ENCODE data around the gene BFSP1. TPM values are rescaled to one million over a fixed set of nuclear protein-coding genes. Genes with fewer than 3 reads are reported as not detected.

BFSP1 gene
- total RNA-seq, 1 donor from 2014 or later, result 0.82 TPM

DNA sequence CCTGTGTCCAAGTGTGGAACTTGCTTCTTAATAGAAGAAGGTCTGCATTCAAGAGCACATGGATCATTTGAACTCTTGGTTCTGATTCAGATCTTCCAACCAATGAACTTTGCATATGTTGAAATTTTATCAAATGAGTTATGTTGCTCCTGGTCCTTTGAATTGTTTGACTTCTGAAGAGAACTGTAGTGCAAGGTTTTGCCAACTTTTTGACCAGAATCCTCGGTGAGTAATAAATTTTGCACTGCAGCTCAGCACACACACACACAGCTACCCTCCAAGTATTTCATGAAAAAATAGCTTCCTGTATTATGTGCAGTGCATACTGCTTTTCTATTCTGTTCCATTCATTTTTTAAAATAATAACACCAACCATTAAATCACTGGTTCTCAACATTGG lies 67.5 kb downstream of the BFSP1 start:
- no peaks in the 10 kb centered on the region for H3K36me3 Mint-ChIP-seq (ENCODE audit: low read depth)
- peaks cover 6% of the 10 kb centered on the region for H3K9me3 Mint-ChIP-seq
- DNase-seq (ENCODE audit: low spot score), result no peak
- peaks cover 9% of the 10 kb centered on the region for H3K27me3 Mint-ChIP-seq (ENCODE audit: low read depth)
- H3K4me1 Mint-ChIP-seq (ENCODE audit: low read depth), result peaks cover 2% of the 10 kb centered on the region
- no peak overlapping the region for H3K27ac Mint-ChIP-seq
- intact Hi-C loops (cut with micrococcal nuclease), result no loop called here
- no peak overlapping the region for H3K4me3 Mint-ChIP-seq (ENCODE audit: low read depth)

DNA sequence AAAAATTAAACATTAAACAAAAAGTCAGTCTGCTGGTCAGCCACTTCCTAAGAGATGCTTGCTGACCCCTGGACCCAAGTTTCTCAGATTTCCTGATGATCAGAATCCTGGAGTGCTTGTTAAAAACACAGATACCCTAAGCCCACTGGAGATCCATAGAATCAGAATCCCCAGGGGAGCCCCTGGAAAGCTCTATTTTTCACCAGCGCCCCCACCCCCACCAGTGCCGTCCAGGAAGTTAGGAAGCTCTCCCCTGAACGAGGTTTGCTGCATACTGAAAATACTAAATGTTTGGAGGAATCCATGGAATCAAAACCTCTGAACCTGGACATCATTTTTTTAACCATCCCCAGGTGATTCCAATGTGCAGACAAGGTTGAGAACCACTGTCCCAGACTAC lies 69.2 kb downstream of the BFSP1 start:
- peaks cover 6% of the 10 kb centered on the region for H3K9me3 Mint-ChIP-seq
- intact Hi-C loops (cut with micrococcal nuclease), result no loop called here
- peaks cover 9% of the 10 kb centered on the region for H3K27me3 Mint-ChIP-seq (ENCODE audit: low read depth)
- no peaks in the 10 kb centered on the region for H3K36me3 Mint-ChIP-seq (ENCODE audit: low read depth)
- H3K27ac Mint-ChIP-seq, result no peak overlapping the region
- no peak for DNase-seq (ENCODE audit: low spot score)
- no peak overlapping the region for H3K4me3 Mint-ChIP-seq (ENCODE audit: low read depth)
- H3K4me1 Mint-ChIP-seq (ENCODE audit: low read depth), result peaks cover 2% of the 10 kb centered on the region

DNA sequence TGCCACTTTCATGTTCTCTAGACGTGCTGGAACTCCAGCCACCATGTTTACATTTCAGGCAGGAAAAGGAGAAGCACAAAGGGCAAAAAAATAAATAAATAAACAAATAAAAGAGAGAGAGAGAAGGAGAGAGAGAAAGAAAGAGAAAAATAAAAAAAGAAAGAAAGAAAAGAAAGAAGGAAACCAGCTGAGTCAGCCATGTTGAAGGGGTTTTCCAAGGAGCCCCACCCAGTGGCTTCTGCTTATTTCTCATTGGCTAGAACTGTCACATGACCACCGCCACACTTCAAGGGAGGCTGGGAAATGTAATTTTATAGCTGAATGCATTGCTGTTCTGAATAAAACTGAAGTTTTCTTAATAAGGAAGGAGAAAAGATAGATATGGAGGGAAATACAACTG lies 71.1 kb downstream of the BFSP1 start:
- intact Hi-C loops (cut with micrococcal nuclease), result no loop called here
- no peaks in the 10 kb centered on the region for H3K36me3 Mint-ChIP-seq (ENCODE audit: low read depth)
- no peak for DNase-seq (ENCODE audit: low spot score)
- H3K27ac Mint-ChIP-seq, result no peak overlapping the region
- peaks cover 6% of the 10 kb centered on the region for H3K9me3 Mint-ChIP-seq
- H3K4me1 Mint-ChIP-seq (ENCODE audit: low read depth), result peaks cover 2% of the 10 kb centered on the region
- H3K27me3 Mint-ChIP-seq (ENCODE audit: low read depth), result peaks cover 9% of the 10 kb centered on the region
- H3K4me3 Mint-ChIP-seq (ENCODE audit: low read depth), result no peak overlapping the region

DNA sequence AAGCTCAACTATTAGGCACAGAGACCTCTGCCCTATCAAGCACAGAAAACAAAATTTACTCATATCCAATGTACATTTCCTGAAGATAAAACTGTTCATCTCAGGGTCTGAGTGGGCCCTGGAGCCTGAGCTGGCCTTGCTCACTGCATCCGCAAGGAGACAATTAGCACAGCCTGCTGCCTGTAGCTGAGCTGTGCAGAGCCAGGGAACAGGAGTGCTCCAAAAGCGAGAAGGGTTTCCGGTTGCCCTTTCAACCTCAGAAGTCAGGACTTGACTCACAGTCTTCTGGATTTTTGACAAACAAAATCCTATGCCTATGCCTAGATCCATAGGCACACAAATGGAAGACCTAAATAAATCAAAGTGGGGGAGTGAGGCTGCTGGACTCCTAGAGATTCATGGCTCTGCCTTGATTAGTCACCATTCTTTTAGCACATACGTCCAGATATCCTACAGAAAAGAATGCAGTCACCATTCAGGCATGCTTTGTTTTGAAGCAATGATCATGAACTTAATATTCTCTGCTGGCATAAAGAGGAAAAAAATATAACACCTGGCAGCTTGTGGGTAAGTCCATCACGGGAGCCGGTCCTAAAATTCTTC lies 73.5 kb downstream of the BFSP1 start:
- Mint-ChIP-seq H3K9me3 (peaks cover 6% of the 10 kb centered on the region), H3K4me1 (ENCODE audit: low read depth) (peaks cover 2% of the 10 kb centered on the region), H3K27me3 (ENCODE audit: low read depth) (peaks cover 5% of the 10 kb centered on the region), H3K27ac (no peak overlapping the region), H3K36me3 (ENCODE audit: low read depth) (no peaks in the 10 kb centered on the region), H3K4me3 (ENCODE audit: low read depth) (no peak overlapping the region)
- intact Hi-C loops (cut with micrococcal nuclease), result no loop called here
- no peak for DNase-seq (ENCODE audit: low spot score)

DNA sequence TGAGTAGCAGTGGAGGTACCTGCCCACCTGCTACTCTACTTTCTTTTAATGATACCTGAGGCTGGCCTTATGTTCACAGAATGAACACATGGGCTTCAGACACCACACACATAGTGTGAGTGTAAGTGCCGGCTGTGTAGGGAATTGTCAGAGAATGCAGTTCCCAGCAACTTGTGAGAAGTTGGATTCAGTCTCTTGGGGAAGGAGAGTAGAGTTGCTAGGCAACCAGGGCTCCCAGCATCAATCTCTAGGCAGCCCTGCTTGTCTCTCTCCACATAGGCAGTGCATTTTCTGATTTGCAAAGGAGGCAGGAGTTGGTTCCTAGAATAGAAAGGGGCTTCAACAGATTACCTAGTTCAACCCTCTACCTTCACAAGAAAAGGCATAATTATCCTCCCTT lies 74.1 kb downstream of the BFSP1 start:
- Mint-ChIP-seq H3K27me3 (ENCODE audit: low read depth) (peaks cover 3% of the 10 kb centered on the region), H3K27ac (no peak overlapping the region), H3K4me3 (ENCODE audit: low read depth) (no peak overlapping the region), H3K9me3 (peaks cover 6% of the 10 kb centered on the region), H3K4me1 (ENCODE audit: low read depth) (peaks cover 2% of the 10 kb centered on the region), H3K36me3 (ENCODE audit: low read depth) (no peaks in the 10 kb centered on the region)
- intact Hi-C loops (cut with micrococcal nuclease), result no loop called here
- DNase-seq (ENCODE audit: low spot score), result no peak

DNA sequence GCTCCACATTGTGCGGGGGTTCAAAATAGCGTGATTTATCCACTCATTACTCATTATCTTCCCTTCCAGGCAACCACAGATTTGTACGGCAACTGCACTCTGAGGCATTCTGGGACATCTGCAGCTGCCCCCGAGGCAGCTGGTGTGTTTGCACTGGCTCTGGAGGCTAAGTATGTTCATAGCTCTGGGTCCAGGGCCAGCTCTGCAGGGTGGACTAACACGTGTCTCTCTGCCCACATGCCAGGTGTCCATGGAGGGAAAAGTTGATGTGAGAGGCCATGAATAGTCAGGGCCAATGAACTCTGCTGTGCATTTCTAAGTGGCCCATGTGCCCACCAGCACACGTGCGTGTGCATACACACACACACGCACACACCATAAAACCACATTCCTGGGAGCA lies 74.9 kb downstream of the BFSP1 start:
- Mint-ChIP-seq H3K4me1 (ENCODE audit: low read depth) (peaks cover 2% of the 10 kb centered on the region), H3K27me3 (ENCODE audit: low read depth) (peaks cover 3% of the 10 kb centered on the region), H3K27ac (no peak overlapping the region), H3K4me3 (ENCODE audit: low read depth) (no peak overlapping the region), H3K36me3 (ENCODE audit: low read depth) (no peaks in the 10 kb centered on the region), H3K9me3 (peaks cover 6% of the 10 kb centered on the region)
- intact Hi-C loops (cut with micrococcal nuclease), result no loop called here
- DNase-seq (ENCODE audit: low spot score), result no peak

DNA sequence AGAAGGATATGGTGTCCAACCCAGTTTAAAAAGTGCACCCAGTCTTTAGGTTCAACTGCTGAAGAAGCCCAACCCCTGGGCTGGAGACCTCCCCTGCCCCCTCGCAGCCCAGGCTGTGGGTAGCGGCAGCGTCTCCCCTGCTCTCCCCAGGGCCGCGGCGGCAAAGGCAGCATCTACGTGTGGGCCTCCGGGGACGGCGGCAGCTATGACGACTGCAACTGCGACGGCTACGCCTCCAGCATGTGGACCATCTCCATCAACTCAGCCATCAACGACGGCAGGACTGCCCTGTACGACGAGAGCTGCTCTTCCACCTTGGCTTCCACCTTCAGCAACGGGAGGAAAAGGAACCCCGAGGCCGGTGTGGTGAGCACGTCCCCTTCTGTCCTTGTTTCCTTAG lies 77.6 kb downstream of the BFSP1 start:
- no peaks in the 10 kb centered on the region for H3K9me3 Mint-ChIP-seq
- intact Hi-C loops (cut with micrococcal nuclease), result no loop called here
- no peaks in the 10 kb centered on the region for H3K4me1 Mint-ChIP-seq (ENCODE audit: low read depth)
- no peak for DNase-seq (ENCODE audit: low spot score)
- no peak overlapping the region for H3K4me3 Mint-ChIP-seq (ENCODE audit: low read depth)
- H3K27ac Mint-ChIP-seq, result no peak overlapping the region
- no peaks in the 10 kb centered on the region for H3K36me3 Mint-ChIP-seq (ENCODE audit: low read depth)
- H3K27me3 Mint-ChIP-seq (ENCODE audit: low read depth), result peaks cover 3% of the 10 kb centered on the region

DNA sequence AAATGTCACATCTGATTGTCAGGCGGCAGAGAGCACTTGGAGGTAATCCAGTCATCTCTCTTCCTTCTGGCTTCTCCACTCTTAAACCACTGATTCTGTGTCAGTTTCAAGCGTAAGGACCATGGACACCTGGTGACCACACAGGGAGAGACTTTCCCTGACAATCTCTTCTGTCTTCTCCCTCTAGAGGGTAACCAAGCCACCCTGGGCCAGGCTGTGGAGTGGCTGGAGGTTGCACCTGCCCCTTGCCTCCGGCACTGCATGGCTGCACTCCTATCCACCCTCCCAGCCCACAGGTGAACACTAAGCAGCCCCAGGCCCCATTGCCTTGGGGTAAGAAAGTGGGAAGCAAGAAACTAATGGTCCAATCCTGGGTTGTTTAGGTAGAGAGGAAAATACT lies 78.7 kb downstream of the BFSP1 start:
- DNase-seq (ENCODE audit: low spot score), result no peak
- intact Hi-C loops (cut with micrococcal nuclease), result no loop called here
- Mint-ChIP-seq H3K27ac (no peak overlapping the region), H3K36me3 (ENCODE audit: low read depth) (no peaks in the 10 kb centered on the region), H3K9me3 (no peaks in the 10 kb centered on the region), H3K4me3 (ENCODE audit: low read depth) (no peak overlapping the region), H3K27me3 (ENCODE audit: low read depth) (peaks cover 3% of the 10 kb centered on the region), H3K4me1 (ENCODE audit: low read depth) (no peaks in the 10 kb centered on the region)

DNA sequence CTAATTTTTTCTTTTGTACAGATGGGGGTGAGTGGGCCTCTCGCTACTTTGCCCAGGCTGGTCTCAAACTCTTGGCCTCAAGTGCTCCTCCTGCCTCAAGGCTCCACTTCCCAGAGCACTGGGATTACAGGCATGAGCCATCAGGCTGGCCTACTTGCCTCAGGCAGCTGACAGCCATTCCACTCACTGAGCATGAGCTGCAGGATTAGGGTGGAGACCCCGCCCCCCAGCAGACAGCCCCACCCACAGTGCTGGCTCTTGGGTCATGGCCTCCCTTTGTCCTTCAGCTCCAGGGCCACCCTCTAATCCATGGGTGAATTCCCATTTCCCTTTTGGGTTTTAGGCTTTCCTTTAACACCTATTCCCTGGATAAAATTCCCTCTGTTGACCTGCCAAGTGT lies 82.1 kb downstream of the BFSP1 start:
- intact Hi-C loops (cut with micrococcal nuclease), result no loop called here
- Mint-ChIP-seq H3K9me3 (no peaks in the 10 kb centered on the region), H3K27ac (no peak overlapping the region), H3K36me3 (ENCODE audit: low read depth) (no peaks in the 10 kb centered on the region), H3K27me3 (ENCODE audit: low read depth) (peaks cover 2% of the 10 kb centered on the region), H3K4me3 (ENCODE audit: low read depth) (no peak overlapping the region), H3K4me1 (ENCODE audit: low read depth) (no peaks in the 10 kb centered on the region)
- no peak for DNase-seq (ENCODE audit: low spot score)

DNA sequence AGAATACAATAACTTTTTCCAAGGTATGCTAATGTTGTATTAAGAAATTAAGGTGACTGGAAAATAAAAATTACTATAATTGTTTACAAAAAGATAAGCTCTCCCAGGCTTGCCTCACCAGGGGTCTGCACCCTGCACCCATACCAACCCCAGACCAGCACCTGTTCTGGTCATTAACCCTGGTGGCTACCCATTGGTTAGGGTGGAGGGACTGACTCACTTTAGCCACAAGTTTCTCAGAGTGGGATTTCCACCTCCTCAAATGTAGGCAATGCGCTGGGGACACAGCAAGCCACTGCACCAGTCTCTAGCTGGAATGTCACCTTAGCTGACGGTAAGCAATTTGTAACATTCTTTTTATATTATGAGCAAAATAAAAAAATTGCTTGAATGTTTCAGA lies 83.1 kb downstream of the BFSP1 start:
- Mint-ChIP-seq H3K27me3 (ENCODE audit: low read depth) (peaks cover 2% of the 10 kb centered on the region), H3K36me3 (ENCODE audit: low read depth) (no peaks in the 10 kb centered on the region), H3K4me1 (ENCODE audit: low read depth) (no peaks in the 10 kb centered on the region), H3K27ac (no peak overlapping the region), H3K4me3 (ENCODE audit: low read depth) (no peak overlapping the region), H3K9me3 (no peaks in the 10 kb centered on the region)
- DNase-seq (ENCODE audit: low spot score), result no peak
- intact Hi-C loops (cut with micrococcal nuclease), result no loop called here

DNA sequence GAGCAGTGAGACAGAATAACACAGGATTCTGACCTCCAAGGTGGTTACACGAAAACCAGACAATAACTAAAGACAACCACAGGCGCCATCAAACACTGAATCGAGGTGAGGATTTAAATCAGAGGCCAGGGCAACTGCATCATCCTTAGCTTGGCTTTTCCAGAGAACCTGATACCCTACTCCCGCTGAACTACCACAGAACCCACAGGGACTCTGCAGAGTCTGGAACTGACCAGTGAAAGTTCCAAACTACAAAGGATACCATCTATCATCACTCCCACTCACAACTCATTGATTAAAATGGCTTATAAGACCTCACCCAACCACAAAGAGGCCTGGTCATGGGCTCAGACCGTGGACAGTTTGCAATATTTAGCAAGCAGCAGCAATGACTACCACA lies 85.0 kb downstream of the BFSP1 start:
- no peaks in the 10 kb centered on the region for H3K36me3 Mint-ChIP-seq (ENCODE audit: low read depth)
- peaks cover 2% of the 10 kb centered on the region for H3K27me3 Mint-ChIP-seq (ENCODE audit: low read depth)
- no peak overlapping the region for H3K27ac Mint-ChIP-seq
- no peak overlapping the region for H3K4me3 Mint-ChIP-seq (ENCODE audit: low read depth)
- no peaks in the 10 kb centered on the region for H3K4me1 Mint-ChIP-seq (ENCODE audit: low read depth)
- no peak for DNase-seq (ENCODE audit: low spot score)
- H3K9me3 Mint-ChIP-seq, result no peaks in the 10 kb centered on the region
- intact Hi-C loops (cut with micrococcal nuclease), result no loop called here

DNA sequence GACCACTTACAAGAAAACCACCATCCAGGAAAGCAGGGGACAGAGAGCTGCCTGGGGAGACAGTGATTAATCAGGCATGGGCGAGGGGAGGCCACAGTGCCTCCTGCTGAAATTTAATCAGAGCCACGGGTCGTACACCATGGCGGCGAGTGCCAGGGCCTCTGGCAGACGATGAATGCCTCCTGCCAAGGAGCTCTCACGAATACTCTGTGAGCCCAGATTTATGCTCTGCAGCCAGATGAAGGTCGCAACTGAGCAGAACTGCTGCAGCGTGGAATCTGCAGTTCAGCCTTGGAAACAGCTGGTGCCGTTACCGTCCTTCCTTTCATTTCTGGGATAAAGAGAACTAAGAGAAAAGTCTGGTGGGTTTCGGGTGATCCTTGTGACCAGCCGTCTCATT lies 85.6 kb downstream of the BFSP1 start:
- peaks cover 2% of the 10 kb centered on the region for H3K27me3 Mint-ChIP-seq (ENCODE audit: low read depth)
- H3K4me1 Mint-ChIP-seq (ENCODE audit: low read depth), result no peaks in the 10 kb centered on the region
- no peaks in the 10 kb centered on the region for H3K9me3 Mint-ChIP-seq
- intact Hi-C loops (cut with micrococcal nuclease), result no loop called here
- H3K27ac Mint-ChIP-seq, result no peak overlapping the region
- H3K36me3 Mint-ChIP-seq (ENCODE audit: low read depth), result no peaks in the 10 kb centered on the region
- H3K4me3 Mint-ChIP-seq (ENCODE audit: low read depth), result no peak overlapping the region
- DNase-seq (ENCODE audit: low spot score), result no peak

DNA sequence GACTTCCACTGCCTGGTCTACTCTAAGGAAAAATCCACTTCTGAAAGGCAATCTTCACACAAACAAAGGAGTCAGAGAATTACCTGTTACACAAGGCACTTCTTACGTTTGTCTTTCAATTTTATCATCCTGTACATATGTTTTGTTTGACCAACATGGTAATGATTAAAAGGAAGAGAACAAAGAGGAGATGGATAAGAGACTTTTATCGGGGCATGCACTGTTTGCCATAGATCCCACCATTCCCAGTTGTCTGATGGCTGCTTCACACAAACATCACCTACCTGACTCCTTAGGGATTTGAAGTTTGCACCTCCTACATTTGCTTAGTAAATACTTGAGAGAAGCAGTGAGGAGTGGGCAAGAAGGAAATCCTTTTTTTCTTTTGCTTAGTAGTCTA lies 87.1 kb downstream of the BFSP1 start:
- H3K27ac Mint-ChIP-seq, result no peak overlapping the region
- no peaks in the 10 kb centered on the region for H3K9me3 Mint-ChIP-seq
- H3K4me1 Mint-ChIP-seq (ENCODE audit: low read depth), result no peaks in the 10 kb centered on the region
- no peak overlapping the region for H3K4me3 Mint-ChIP-seq (ENCODE audit: low read depth)
- no peaks in the 10 kb centered on the region for H3K36me3 Mint-ChIP-seq (ENCODE audit: low read depth)
- H3K27me3 Mint-ChIP-seq (ENCODE audit: low read depth), result peaks cover 2% of the 10 kb centered on the region
- intact Hi-C loops (cut with micrococcal nuclease), result no loop called here
- no peak for DNase-seq (ENCODE audit: low spot score)

All from activated T-helper 2 cell treated with anti-CD3 and anti-CD28 coated beads, Interferon-gamma antibody, Interleukin-2, Interleukin-4, amounts not matched to agents 10 μg/mL and 5 μg/mL and 100 μg/mL, durations not matched to agents 14 hours and 24 hours and 36 hours (primary cell).